Head of caudate nucleus (tissue), 42 donors: ENCODE measurements around the gene TRMT61A.

ENCODE experiments used
- DNase-seq, 42 donors: peaks; one replicate each; pipeline versions ENCODE4 v3.0.0 to v3.0.0-alpha.2; 2020 to 2021; ENCODE audit warnings: mixed read lengths in 7 of 42
- intact Hi-C: fragments of 100-400 bp; cut with DNase I; formaldehyde crosslinking; loops from one replicate; pipeline ENCODE4 v1.15.0; 2022

TRMT61A gene

GRCh38 chr14:103530831-103531230, 1.8 kb downstream of the TRMT61A start:
- no peak for DNase-seq
- intact Hi-C loops = no loop called here

DNA sequence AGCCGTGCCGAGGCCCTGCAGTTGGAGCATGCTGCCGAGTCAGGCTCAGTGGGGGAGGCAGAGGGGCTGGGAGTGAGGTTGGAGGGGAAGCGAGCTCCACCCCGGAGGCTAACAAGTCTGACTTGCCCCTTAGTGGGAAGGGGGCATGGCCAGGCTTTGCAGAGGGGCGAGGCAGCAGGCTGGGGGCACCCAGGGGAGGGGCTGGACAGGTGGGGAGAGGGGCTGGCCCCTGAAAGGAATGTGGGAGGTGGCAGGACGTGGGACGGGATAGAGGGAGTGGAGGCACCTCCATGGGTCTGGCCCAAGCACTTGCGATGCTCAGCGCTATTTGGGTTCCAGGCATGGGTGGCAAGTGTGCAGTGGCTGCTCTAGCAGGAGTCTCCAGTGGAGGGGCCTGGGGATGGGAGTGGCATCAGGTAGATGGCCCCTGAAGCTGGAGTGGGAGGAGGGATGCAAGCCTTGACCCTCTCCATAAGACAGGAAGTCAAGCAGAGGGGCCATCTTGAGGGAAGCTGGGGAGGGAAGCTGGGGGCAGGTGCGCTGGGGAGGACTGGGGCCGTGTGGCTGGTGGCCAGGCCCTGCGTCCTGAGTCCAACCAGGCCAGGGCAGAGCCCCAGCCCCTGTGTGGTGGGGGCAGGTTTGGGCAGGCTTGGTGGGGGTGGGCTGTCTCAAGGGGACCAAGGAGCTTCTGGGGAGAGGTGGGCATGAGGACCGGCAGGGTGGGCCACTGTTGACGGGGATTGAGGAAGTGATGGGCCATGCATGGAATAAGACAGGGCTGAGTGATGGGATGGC, 2.6 kb downstream of the TRMT61A start:
- intact Hi-C loops = no loop called here
- DNase-seq = no peak

- no peak for DNase-seq
- intact Hi-C loops = no loop called here
These were observed 3.5 kb downstream of the TRMT61A start for GRCh38 chr14:103532216-103533136.

- intact Hi-C loops = no loop called here
- DNase-seq = peak in 2 of 42 donors; percentile 26 to 37
These were observed 4.4 kb downstream of the TRMT61A start for GRCh38 chr14:103533137-103533998.

DNA sequence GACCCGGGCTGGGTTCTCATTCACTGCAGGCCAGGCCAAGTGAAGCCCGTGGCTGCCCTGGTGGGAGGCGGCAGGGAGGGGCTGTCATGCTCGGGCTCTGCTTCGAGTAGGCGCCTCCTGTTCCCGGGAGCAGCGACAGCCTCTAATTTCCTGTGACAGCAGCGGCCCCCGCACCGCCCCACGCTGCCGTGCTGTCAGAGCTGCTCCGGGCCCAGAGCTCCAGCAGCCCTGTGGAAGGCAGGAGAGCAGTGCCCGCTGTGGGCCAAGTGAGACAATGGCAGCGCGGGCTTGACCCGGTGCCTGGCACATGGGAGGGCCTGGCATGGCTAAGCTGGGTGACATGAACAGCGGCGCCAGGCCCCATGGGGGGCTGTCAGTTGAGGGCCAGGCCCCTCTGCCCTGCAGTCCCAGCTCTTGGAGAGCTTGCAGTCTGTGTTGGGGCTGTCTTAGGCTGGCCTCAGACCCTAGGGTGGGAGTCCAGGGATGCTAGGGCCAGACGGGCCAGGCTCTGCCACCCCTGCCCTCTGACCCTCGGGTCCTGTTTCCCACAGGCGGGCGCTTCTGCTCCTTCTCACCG, 5.1 kb downstream of the TRMT61A start:
- intact Hi-C loops = no loop called here
- DNase-seq = peak in 40 of 42 donors; percentile 64 to 96 (median 86)

- intact Hi-C loops = no loop called here
- peak in 21 of 42 donors; percentile 51 to 84 (median 72) for DNase-seq
These were observed 5.6 kb downstream of the TRMT61A start for GRCh38 chr14:103534576-103535061.

DNA sequence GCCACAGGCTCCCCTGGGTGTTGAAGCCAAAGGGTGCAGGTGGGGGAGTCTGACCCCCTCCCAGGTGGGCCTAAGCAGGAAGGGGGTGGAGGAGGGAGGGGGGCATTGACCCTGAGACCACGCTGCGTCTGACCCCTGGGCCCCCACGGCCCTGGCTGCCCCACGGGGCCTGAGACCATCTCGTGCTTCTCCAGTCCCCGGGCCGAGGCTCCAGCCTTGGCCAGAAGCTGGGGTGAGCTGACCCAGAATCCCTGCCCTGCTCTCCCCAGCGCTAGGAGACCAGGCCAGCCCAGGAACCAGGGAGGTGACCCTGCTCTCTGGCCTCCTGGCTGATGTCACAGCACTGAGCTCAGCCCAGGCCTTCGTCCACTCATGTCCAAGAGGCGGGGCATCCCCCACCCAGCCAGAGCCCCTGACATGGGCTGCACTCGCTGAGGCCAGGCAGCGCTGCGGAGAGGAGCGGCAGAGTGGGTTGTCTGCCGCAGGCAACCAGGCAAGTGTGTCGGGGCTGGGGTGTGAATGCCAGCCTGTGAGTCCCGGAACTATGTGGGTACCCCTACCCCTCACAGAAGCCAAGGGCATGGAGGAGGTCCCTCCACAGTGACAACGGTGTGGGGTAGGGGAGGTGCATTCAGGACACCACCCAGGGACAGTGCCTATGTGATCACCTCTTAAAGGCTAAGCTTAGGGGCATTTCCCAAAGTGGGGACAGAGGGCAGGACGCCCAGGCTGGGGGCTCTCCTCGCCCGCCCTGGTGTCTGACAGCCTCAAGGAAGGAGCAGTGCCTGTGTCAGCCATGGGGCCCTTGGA, 6.3 kb downstream of the TRMT61A start:
- no peak for DNase-seq
- intact Hi-C loops = no loop called here

- DNase-seq = peak in 1 of 42 donors; percentile 17
- intact Hi-C loops = no loop called here
These were observed 7.0 kb downstream of the TRMT61A start for GRCh38 chr14:103535891-103536565.

DNA sequence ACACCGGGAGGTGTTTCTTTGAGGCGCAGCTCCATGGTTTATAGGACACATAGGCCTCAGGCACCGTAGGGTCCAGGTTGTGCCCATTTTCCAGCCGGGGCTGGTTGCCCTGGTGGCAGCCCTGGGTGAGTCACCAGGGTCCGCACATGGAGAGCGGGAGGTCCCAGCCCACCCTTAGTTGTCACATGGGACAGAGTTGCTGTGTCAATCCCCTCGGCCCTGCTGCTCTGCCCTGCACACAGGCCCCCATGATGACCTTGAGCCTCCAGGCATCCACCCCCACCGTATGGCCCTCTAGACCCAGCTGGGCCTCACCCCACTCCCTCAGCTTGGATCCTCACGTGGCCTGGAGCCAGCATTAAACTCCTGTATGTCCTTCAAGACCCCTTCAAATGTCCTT, 7.7 kb downstream of the TRMT61A start:
- DNase-seq = peak in 1 of 42 donors; percentile 13
- intact Hi-C loops = no loop called here

GRCh38 chr14:103537175-103537990, 8.4 kb downstream of the TRMT61A start:
- intact Hi-C loops = no loop called here

DNA sequence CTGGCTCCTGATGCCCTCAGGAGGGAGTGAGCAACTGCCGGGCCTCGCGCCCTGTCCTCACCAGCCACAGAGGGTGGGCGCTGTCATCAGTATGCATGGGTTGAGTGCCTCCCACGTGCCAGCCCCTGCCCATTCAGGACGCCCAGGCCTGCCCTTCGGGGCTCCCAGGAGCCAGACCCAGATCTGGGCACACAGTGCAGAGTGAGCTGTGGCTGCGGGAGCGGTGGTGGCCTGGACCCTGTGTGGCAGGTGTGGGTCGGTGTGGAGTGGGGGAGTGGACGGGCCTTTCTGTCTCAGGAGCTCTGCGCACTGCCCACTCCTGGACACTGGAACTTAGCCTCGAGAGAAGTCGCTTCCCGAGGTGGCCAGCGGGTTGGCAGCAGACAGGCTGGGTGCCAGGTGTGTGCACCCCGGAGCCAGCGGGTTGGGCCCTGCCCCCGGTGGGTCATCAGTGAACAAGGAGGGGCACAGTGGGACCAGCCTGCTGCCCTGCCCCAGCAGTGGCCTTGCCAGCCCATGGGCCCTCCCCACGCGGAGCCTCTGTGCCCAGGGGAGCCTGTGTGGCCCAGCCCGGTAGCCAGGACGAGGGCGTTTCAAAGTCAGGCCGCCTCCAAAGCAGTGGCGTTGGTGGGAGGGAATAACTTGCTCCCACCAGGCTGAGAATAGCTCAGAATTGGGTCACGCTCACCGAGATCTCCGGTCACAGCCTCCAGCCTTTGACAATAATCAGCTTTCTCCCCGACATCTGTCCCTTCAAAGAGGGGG, 9.5 kb downstream of the TRMT61A start:
- intact Hi-C loops = no loop called here
- peak in 19 of 42 donors; percentile 43 to 81 (median 56) for DNase-seq

More at GRCh38 chr14:103537175-103537990, 8.4 kb downstream of the TRMT61A start:
- DNase-seq = peak in 1 of 42 donors; percentile 13

DNA sequence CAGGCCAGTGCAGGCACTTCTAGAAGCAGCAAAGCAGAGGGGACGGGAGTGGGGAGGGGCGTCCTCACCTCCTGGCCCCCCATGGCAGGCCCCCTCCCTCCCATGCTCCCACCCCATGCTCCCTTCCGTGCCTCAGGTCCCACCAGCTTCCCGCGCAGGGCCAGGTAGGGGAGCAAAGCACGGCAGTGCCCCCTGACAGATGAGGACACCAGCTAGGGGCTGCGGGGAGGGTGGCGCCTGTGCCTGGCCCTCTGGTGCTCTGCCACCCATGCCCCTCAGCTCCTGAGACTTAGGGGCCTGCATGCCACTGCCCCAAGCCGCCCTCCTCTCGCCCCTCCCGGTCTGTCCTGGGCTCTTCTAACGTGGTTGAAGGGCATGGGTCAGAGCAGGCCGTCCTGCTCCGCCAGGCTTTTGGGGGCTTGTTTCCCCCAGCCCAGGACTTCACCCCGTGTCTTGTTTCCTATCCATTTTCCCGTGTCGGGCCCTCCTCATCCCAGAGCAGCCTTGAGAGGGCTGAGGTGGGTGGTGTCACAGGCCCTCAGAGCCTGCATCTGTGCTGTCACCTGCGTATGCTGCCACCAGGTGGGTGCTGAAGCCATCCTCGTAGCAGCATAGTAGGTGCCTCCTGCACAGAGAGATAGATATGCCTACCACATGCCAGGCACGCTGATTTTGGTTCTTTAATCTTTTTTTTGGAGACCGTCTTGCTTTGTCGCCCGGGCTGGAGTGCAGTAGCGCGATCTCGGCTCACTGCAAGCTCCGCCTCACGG, 10.2 kb downstream of the TRMT61A start:
- intact Hi-C loops = no loop called here
- peak in 20 of 42 donors; percentile 34 to 85 (median 65) for DNase-seq

- intact Hi-C loops = loop anchor here (10.0 kb wide), 1 partner anchor 46 kb away; no protein-coding TSS in a partner anchor
- peak in 7 of 42 donors; percentile 20 to 46 (median 31) for DNase-seq
These were observed 12.1 kb downstream of the TRMT61A start for GRCh38 chr14:103540821-103541708.
